ENCODE data around the gene STRN3.

DNA sequence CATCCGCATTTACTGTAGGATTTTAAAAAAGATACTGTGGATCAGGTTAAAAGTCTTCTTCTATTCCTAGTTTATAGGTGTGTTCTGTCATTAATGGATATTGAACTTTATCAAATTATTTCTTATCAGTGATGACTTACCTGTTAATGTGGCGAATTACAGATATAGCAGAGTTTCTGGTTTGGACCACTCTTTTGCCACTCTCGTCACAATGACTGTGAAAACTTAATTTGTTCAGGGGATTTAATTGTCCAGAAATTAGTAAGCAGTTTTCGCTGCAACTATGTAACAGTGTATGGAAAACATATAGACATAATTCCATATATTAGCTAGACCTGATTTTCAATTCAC lies 137.0 kb downstream of the STRN3 start:
- TF ChIP-seq CTCF (IDR thresholded peaks at IDR 0.05) (no peak), POLR2A (IDR thresholded peaks at IDR 0.05) (no peak)
